ENCODE results near the gene PNPLA5. TPM values are rescaled to one million over a fixed set of nuclear protein-coding genes. Genes with fewer than 3 reads are reported as not detected.

The PNPLA5 gene
- total RNA-seq, 4 donors from 2014 or later, result not detected

GRCh38 chr22:43892183-43892894 is 526 bp upstream of the PNPLA5 start:
- DNase-seq, result no peak
- intact Hi-C loops (cut with DNase I; ENCODE audit: low total_unique reads), result no loop called here
- no peak for TF ChIP-seq POLR2A (IDR thresholded peaks at IDR 0.05)
- TF ChIP-seq CTCF (IDR thresholded peaks at IDR 0.05), result no peak
- Histone ChIP-seq H3K4me1 (no peaks in the 10 kb centered on the region), H3K4me3 (no peak overlapping the region), H3K9me3 (no peaks in the 10 kb centered on the region), H3K36me3 (no peaks in the 10 kb centered on the region), H3K27ac (no peak overlapping the region), H3K27me3 (peaks cover 6 to 19% of the 10 kb centered on the region in 2 donors)

GRCh38 chr22:43890901-43891331 is 897 bp downstream of the PNPLA5 start:
- no peaks in the 10 kb centered on the region for H3K9me3 ChIP-seq
- H3K4me1 ChIP-seq, result no peaks in the 10 kb centered on the region
- no peak for DNase-seq
- TF ChIP-seq POLR2A (IDR thresholded peaks at IDR 0.05) (no peak), CTCF (IDR thresholded peaks at IDR 0.05) (no peak)
- H3K27me3 ChIP-seq, result peaks cover 6 to 19% of the 10 kb centered on the region in 2 donors
- H3K4me3 ChIP-seq, result no peak overlapping the region
- H3K36me3 ChIP-seq, result no peaks in the 10 kb centered on the region
- intact Hi-C loops (cut with DNase I; ENCODE audit: low total_unique reads), result no loop called here
- no peak overlapping the region for H3K27ac ChIP-seq

- Histone ChIP-seq H3K27me3 (peaks cover 6 to 19% of the 10 kb centered on the region in 2 donors), H3K4me3 (no peak overlapping the region), H3K4me1 (no peaks in the 10 kb centered on the region), H3K9me3 (no peaks in the 10 kb centered on the region), H3K27ac (no peak overlapping the region), H3K36me3 (no peaks in the 10 kb centered on the region)
- no peak for TF ChIP-seq POLR2A (IDR thresholded peaks at IDR 0.05)
- no peak for TF ChIP-seq CTCF (IDR thresholded peaks at IDR 0.05)
- intact Hi-C loops (cut with DNase I; ENCODE audit: low total_unique reads), result no loop called here
- no peak for DNase-seq
Measured at GRCh38 chr22:43889860-43890253, 2.0 kb downstream of the PNPLA5 start.

- no peak overlapping the region for H3K27ac ChIP-seq
- H3K4me3 ChIP-seq, result no peak overlapping the region
- no peaks in the 10 kb centered on the region for H3K9me3 ChIP-seq
- H3K36me3 ChIP-seq, result no peaks in the 10 kb centered on the region
- no peak for DNase-seq
- intact Hi-C loops (cut with DNase I; ENCODE audit: low total_unique reads), result no loop called here
- TF ChIP-seq POLR2A (IDR thresholded peaks at IDR 0.05) (no peak), CTCF (IDR thresholded peaks at IDR 0.05) (no peak)
- H3K27me3 ChIP-seq, result peaks cover 6 to 19% of the 10 kb centered on the region in 2 donors
- no peaks in the 10 kb centered on the region for H3K4me1 ChIP-seq
Measured at GRCh38 chr22:43889201-43889859, 2.5 kb downstream of the PNPLA5 start.

GRCh38 chr22:43888740-43889139 is 3.1 kb downstream of the PNPLA5 start:
- Histone ChIP-seq H3K36me3 (no peaks in the 10 kb centered on the region), H3K4me3 (no peak overlapping the region), H3K9me3 (no peaks in the 10 kb centered on the region), H3K4me1 (no peaks in the 10 kb centered on the region), H3K27me3 (peaks cover 6 to 19% of the 10 kb centered on the region in 2 donors), H3K27ac (no peak overlapping the region)
- no peak for DNase-seq
- intact Hi-C loops (cut with DNase I; ENCODE audit: low total_unique reads), result no loop called here
- no peak for TF ChIP-seq CTCF (IDR thresholded peaks at IDR 0.05)
- no peak for TF ChIP-seq POLR2A (IDR thresholded peaks at IDR 0.05)
